ENCODE results near the gene SPN. TPM values are rescaled to one million over a fixed set of nuclear protein-coding genes. Genes with fewer than 3 reads are reported as not detected.

SPN gene
- total and polyA plus RNA-seq, 2 donors (not counting 3 experiments of a cell fraction or from before 2014, with no cell fraction given): not detected

GRCh38 chr16:29683543-29684090, 20.6 kb downstream of the SPN start:
- TF ChIP-seq MYC (IDR thresholded peaks at IDR 0.05; ENCODE audit: low read depth, low read length) (no peak), POLR2A (IDR thresholded peaks at IDR 0.05; ENCODE audit: low read depth, low read length) (no peak), GATA2 (IDR thresholded peaks at IDR 0.05; ENCODE audit: insufficient read depth, insufficient read length, low read depth, low read length) (no peak), CTCF (IDR thresholded peaks at IDR 0.05; ENCODE audit: extremely low read depth in 1 of 2, insufficient read depth in 1 of 2, low read depth in 1 of 2, low read length in 2 of 2) (no peak), FOS (IDR thresholded peaks at IDR 0.05; ENCODE audit: borderline replicate concordance, insufficient read depth, low read length) (no peak), POLR2AphosphoS5 (IDR thresholded peaks at IDR 0.05; ENCODE audit: insufficient read depth, low read depth, low read length) (no peak), JUN (IDR thresholded peaks at IDR 0.05; ENCODE audit: borderline replicate concordance, insufficient read depth, insufficient read length, low read depth) (no peak), MAX (IDR thresholded peaks at IDR 0.05; ENCODE audit: insufficient read depth, insufficient read length) (no peak), EZH2 (IDR thresholded peaks at IDR 0.05; ENCODE audit: borderline replicate concordance, low read depth, low read length, severe bottlenecking) (no peak)
- dilution Hi-C loops (cut with MboI; ENCODE audit: extremely low pct_ligation_motif_present, low sequenced_read_pairs): no loop called here
- POLR2A ChIA-PET: no interaction called here
- no peak overlapping the region for H3K9ac ChIP-seq (replicated peaks; ENCODE audit: extremely low read depth, insufficient read depth, low read length)
- H3K4me3 ChIP-seq (replicated peaks in 1 of 3; ENCODE audit: insufficient read depth in 1 of 3, low read depth in 1 of 3, low read length in 3 of 3): no peak overlapping the region
- CTCF ChIA-PET: interaction anchor here (0.6 kb wide), 1 partner anchor 1175 kb away, joined by 3 read pairs; no protein-coding TSS in a partner anchor
- H3K9me1 ChIP-seq (replicated peaks; ENCODE audit: control insufficient read depth, extremely low read depth, insufficient read depth, low read length): no peaks in the 10 kb centered on the region
- H2AFZ ChIP-seq (ENCODE audit: low read depth, low read length): no peak overlapping the region
- no peaks in the 10 kb centered on the region for H4K20me1 ChIP-seq (replicated peaks; ENCODE audit: control insufficient read depth, extremely low read depth, insufficient read depth, low read length)
- no peak overlapping the region for H3K27ac ChIP-seq (ENCODE audit: insufficient read depth, low read depth, low read length)
- H3K9me3 ChIP-seq (replicated peaks; ENCODE audit: control insufficient read depth, insufficient read depth, low read length): no peaks in the 10 kb centered on the region
- no peaks in the 10 kb centered on the region for H3K79me2 ChIP-seq (ENCODE audit: control insufficient read depth, insufficient read depth, low read length)
- no peak overlapping the region for H3K4me2 ChIP-seq (ENCODE audit: insufficient read depth, low read length)
- no peaks in the 10 kb centered on the region for H3K36me3 ChIP-seq (ENCODE audit: control insufficient read depth in 2 of 2, extremely low read depth in 1 of 2, insufficient read depth in 2 of 2, low read length in 2 of 2)
- no peak for DNase-seq (ENCODE audit: low read depth, low spot score)
- intact Hi-C loops (cut with micrococcal nuclease): no loop called here
- BruUV-seq (replicated peaks): no TSS peak
- no peaks in the 10 kb centered on the region for H3K4me1 ChIP-seq (ENCODE audit: control insufficient read depth, extremely low read depth, insufficient read depth, low read length)
- H3K27me3 ChIP-seq (ENCODE audit: control insufficient read depth in 2 of 2, insufficient read depth in 2 of 2, low read length in 2 of 2): peaks cover 0 to 2% of the 10 kb centered on the region in 2 experiments
- no peak for FAIRE-seq
